NCI-H2107 treated with DMSO at 0.1 percent for 48 hours (cell line): ENCODE data around the gene NFKBIL1.
"Not testable (repeated sequence)": the region's sequence is repeated elsewhere in the genome, so short reads cannot be mapped to it uniquely, and the experiment has no call there.

Experiments used
- DNase-seq: peaks from one replicate; lab custom pipeline; 2025; ENCODE audit not compliant: unreplicated experiment; lab: John Stamatoyannopoulos, UW

The NFKBIL1 gene

GRCh38 chr6:31546958-31547726, at the start of gene NFKBIL1:
Gene NFKBIL1, plus strand, starts transcription at chr6:31547608. Its CDS starts 87 bp downstream, at chr6:31547695.
- peak; percentile 80 for DNase-seq

- DNase-seq = no peak
Measured at GRCh38 chr6:31498748-31499147, 48.7 kb upstream of the NFKBIL1 start.

- not testable (repeated sequence) for DNase-seq
Measured at GRCh38 chr6:31499648-31500047, 47.8 kb upstream of the NFKBIL1 start.

GRCh38 chr6:31502586-31502985, 44.8 kb upstream of the NFKBIL1 start:
- no peak for DNase-seq

- not testable (repeated sequence) for DNase-seq
Measured at GRCh38 chr6:31509036-31509435, 38.4 kb upstream of the NFKBIL1 start.

GRCh38 chr6:31510007-31510406, 37.4 kb upstream of the NFKBIL1 start:
- DNase-seq = no peak

- no peak for DNase-seq
Measured at GRCh38 chr6:31513456-31514165, 33.8 kb upstream of the NFKBIL1 start.

GRCh38 chr6:31521835-31522234, 25.6 kb upstream of the NFKBIL1 start:
- DNase-seq = no peak

GRCh38 chr6:31525553-31525931, 21.9 kb upstream of the NFKBIL1 start:
- DNase-seq = no peak

GRCh38 chr6:31525932-31526591, 21.3 kb upstream of the NFKBIL1 start:
- no peak for DNase-seq

GRCh38 chr6:31528307-31528777, 19.1 kb upstream of the NFKBIL1 start:
- no peak for DNase-seq

- DNase-seq = no peak
Measured at GRCh38 chr6:31528821-31529328, 18.5 kb upstream of the NFKBIL1 start, which contains the start of gene MCCD1. Gene MCCD1, plus strand, starts transcription at chr6:31528962. Its CDS starts 53 bp downstream, at chr6:31529015.

- no peak for DNase-seq
Measured at GRCh38 chr6:31529329-31530150, 17.9 kb upstream of the NFKBIL1 start.

GRCh38 chr6:31530659-31531058, 16.7 kb upstream of the NFKBIL1 start:
- no peak for DNase-seq

- DNase-seq = no peak
Measured at GRCh38 chr6:31531162-31531561, 16.2 kb upstream of the NFKBIL1 start.

GRCh38 chr6:31531771-31532643, 15.4 kb upstream of the NFKBIL1 start:
- no peak for DNase-seq

GRCh38 chr6:31532644-31533454, 14.6 kb upstream of the NFKBIL1 start:
- no peak for DNase-seq

GRCh38 chr6:31533455-31533841, 14.0 kb upstream of the NFKBIL1 start:
- no peak for DNase-seq

- no peak for DNase-seq
Measured at GRCh38 chr6:31534011-31534410, 13.4 kb upstream of the NFKBIL1 start.
